H9 (cell line): ENCODE measurements around the gene IGSF9. TPM values are rescaled to one million over a fixed set of nuclear protein-coding genes. Genes with fewer than 3 reads are reported as not detected.
A peak's percentile ranks its signal among the peaks of the same experiment; 100 is the strongest.

Experiments
- DNase-seq: peaks from one replicate; pipeline ENCODE4 v3.0.0-alpha.2; 2017
- H2AFZ ChIP-seq: one replicate; pipeline ENCODE4 v1.6.1; 2013; ENCODE audit warnings: mild to moderate bottlenecking, low read length, control low read depth, moderate library complexity
- H2AK5ac ChIP-seq: 2 replicates; pipeline ENCODE4 v1.6.1; 2013; ENCODE audit warnings: low read length, control low read depth, mixed read lengths; ENCODE audit not compliant: insufficient read length
- H2BK120ac ChIP-seq: one replicate; pipeline ENCODE4 v1.6.1; 2013; ENCODE audit warnings: low read depth, mild to moderate bottlenecking, low read length, control low read depth, inconsistent platforms; ENCODE audit not compliant: poor library complexity, severe bottlenecking
- H2BK12ac ChIP-seq: 2 replicates; pipeline ENCODE4 v1.6.1; 2013; ENCODE audit warnings: low read length, control low read depth, mixed read lengths, low read depth; ENCODE audit not compliant: insufficient read length
- H2BK15ac ChIP-seq: 2 replicates; pipeline ENCODE4 v1.6.1; 2013; ENCODE audit warnings: low read depth, low read length, control low read depth
- H2BK20ac ChIP-seq: one replicate; pipeline ENCODE4 v1.6.1; 2013; ENCODE audit warnings: low read depth, mild to moderate bottlenecking, low read length, control low read depth, inconsistent platforms; ENCODE audit not compliant: poor library complexity, severe bottlenecking
- H2BK5ac ChIP-seq: 2 replicates; pipeline ENCODE4 v1.6.1; 2013; ENCODE audit warnings: low read length, control low read depth, mixed read lengths; ENCODE audit not compliant: insufficient read length
- H3K14ac ChIP-seq: 2 replicates; pipeline ENCODE4 v1.6.1; 2013; ENCODE audit warnings: low read length, control low read depth; ENCODE audit not compliant: insufficient read depth
- H3K18ac ChIP-seq: 2 replicates; pipeline ENCODE4 v1.6.1; 2013; ENCODE audit warnings: low read depth, mild to moderate bottlenecking, mixed read lengths, low read length, control low read depth; ENCODE audit not compliant: insufficient read length
- H3K23ac ChIP-seq: 2 replicates; pipeline ENCODE4 v1.6.1; 2013; ENCODE audit warnings: low read length, control low read depth, mixed read lengths, low read depth; ENCODE audit not compliant: insufficient read length
- H3K23me2 ChIP-seq: 2 replicates; pipeline ENCODE4 v1.6.1; 2013; ENCODE audit warnings: low read depth, mild to moderate bottlenecking, mixed read lengths, low read length, control low read depth; ENCODE audit not compliant: insufficient read length, poor library complexity, severe bottlenecking
- H3K27ac ChIP-seq: 2 replicates; pipeline ENCODE4 v1.5.1; 2013; ENCODE audit warnings: low read length, control low read depth, mixed read lengths, low read depth; ENCODE audit not compliant: insufficient read length
- H3K27me3 ChIP-seq: 2 replicates; pipeline ENCODE4 v1.6.1; 2013; ENCODE audit warnings: low read length, control low read depth, inconsistent platforms; ENCODE audit not compliant: insufficient read depth
- H3K4ac ChIP-seq: 2 replicates; pipeline ENCODE4 v1.6.1; 2013; ENCODE audit warnings: low read depth, mild to moderate bottlenecking, control low read depth, inconsistent platforms, low read length, moderate library complexity
- H3K4me1 ChIP-seq: 2 replicates; pipeline ENCODE4 v1.6.1; 2013; ENCODE audit warnings: low read length, control low read depth, inconsistent platforms; ENCODE audit not compliant: insufficient read depth
- H3K4me2 ChIP-seq: 2 replicates; pipeline ENCODE4 v1.6.1; 2013; ENCODE audit warnings: low read length, control low read depth, mixed read lengths; ENCODE audit not compliant: insufficient read length, insufficient read depth
- H3K56ac ChIP-seq: 2 replicates; pipeline ENCODE4 v1.6.1; 2013; ENCODE audit warnings: low read depth, mild to moderate bottlenecking, mixed read lengths, low read length, control low read depth; ENCODE audit not compliant: insufficient read length
- H3K79me1 ChIP-seq: 2 replicates; pipeline ENCODE4 v1.6.1; 2013; ENCODE audit warnings: low read depth, mild to moderate bottlenecking, moderate library complexity, low read length, control low read depth, inconsistent platforms; ENCODE audit not compliant: insufficient read depth, poor library complexity, severe bottlenecking
- H3K79me2 ChIP-seq: 2 replicates; pipeline ENCODE4 v1.6.1; 2013; ENCODE audit warnings: low read length, control low read depth, inconsistent platforms; ENCODE audit not compliant: insufficient read depth
- H3K9ac ChIP-seq: 2 replicates; pipeline ENCODE4 v1.6.1; 2013; ENCODE audit warnings: low read length, control low read depth, mixed read lengths; ENCODE audit not compliant: insufficient read length; ENCODE audit errors: extremely low read depth
- H3K9me3 ChIP-seq: one replicate; pipeline ENCODE4 v1.6.1; 2013; ENCODE audit warnings: low read depth, low read length, inconsistent platforms; ENCODE audit not compliant: control insufficient read depth
- H3T11ph ChIP-seq: one replicate; pipeline ENCODE4 v1.6.1; 2013; ENCODE audit warnings: mild to moderate bottlenecking, low read length, control low read depth, inconsistent platforms
- H4K20me1 ChIP-seq: one replicate; pipeline ENCODE4 v1.6.1; 2013; ENCODE audit not compliant: control insufficient read depth, insufficient read length, insufficient read depth
- H4K5ac ChIP-seq: 2 replicates; pipeline ENCODE4 v1.6.1; 2013; ENCODE audit warnings: low read depth, mild to moderate bottlenecking, mixed read lengths, low read length, control low read depth; ENCODE audit not compliant: insufficient read length
- H4K8ac ChIP-seq: replicated peaks from 2 replicates; pipeline ENCODE4 v1.6.1; 2013; ENCODE audit warnings: low read length, control low read depth, mixed read lengths, low read depth; ENCODE audit not compliant: insufficient read length
- H4K91ac ChIP-seq: 2 replicates; pipeline ENCODE4 v1.6.1; 2013; ENCODE audit warnings: low read depth, mild to moderate bottlenecking, moderate library complexity, mixed read lengths, low read length, control low read depth; ENCODE audit not compliant: insufficient read length
- H3K27ac Mint-ChIP-seq, 3 experiments: 2 replicates in 2 of 3; 3 replicates in 1 of 3; pipeline ENCODE4 v1.8.0; 2020 to 2021; ENCODE audit warnings: mixed read lengths in 3 of 3, mild to moderate bottlenecking in 1 of 3, moderate library complexity in 1 of 3
- H3K27me3 Mint-ChIP-seq: 2 replicates; pipeline ENCODE4 v1.8.0; 2021; ENCODE audit warnings: low read depth, mild to moderate bottlenecking, moderate library complexity, mixed read lengths
- H3K36me3 Mint-ChIP-seq, 3 experiments: 2 replicates in 2 of 3; 3 replicates in 1 of 3; pipeline ENCODE4 v1.8.0; 2020 to 2021; ENCODE audit warnings: low read depth in 3 of 3, mixed read lengths in 3 of 3; ENCODE audit not compliant: insufficient read depth in 1 of 3
- H3K4me1 Mint-ChIP-seq, 2 experiments: 2 replicates each; pipeline ENCODE4 v1.8.0; 2020; ENCODE audit warnings: mixed read lengths in 2 of 2
- H3K4me3 Mint-ChIP-seq, 2 experiments: 2 replicates in 1 of 2; 3 replicates in 1 of 2; pipeline ENCODE4 v1.8.0; 2020 to 2021; ENCODE audit warnings: mild to moderate bottlenecking in 2 of 2, mixed read lengths in 2 of 2, moderate library complexity in 1 of 2
- H3K9me3 Mint-ChIP-seq, 2 experiments: 2 replicates in 1 of 2; 3 replicates in 1 of 2; pipeline ENCODE4 v1.8.0; 2020; ENCODE audit warnings: mild to moderate bottlenecking in 2 of 2, mixed read lengths in 2 of 2, moderate library complexity in 1 of 2
- CTCF ChIP-seq: fragments of 200-600 bp; sonication (generic); conservative IDR thresholded peaks from 3 replicates; pipeline ENCODE4 v1.8.0; 2021; ENCODE audit warnings: antibody characterized with exemption, mild to moderate bottlenecking
- WGBS: extraction: QIAGEN DNeasy Blood & Tissue Kit; methylation state at CpG from one replicate; pipeline ENCODE4 v1.1.7; 2013; ENCODE audit warnings: missing lambda C conversion rate, low lambda C conversion rate, mixed read lengths; ENCODE audit not compliant: insufficient read length; ENCODE audit errors: extremely low coverage; 5-methylcytosine and 5-hydroxymethylcytosine counted together
- total RNA-seq: library from RNA; stranded (reverse); gene quantifications from 2 replicates; pipeline ENCODE4 v1.2.1, GENCODE V29; 2021

Gene IGSF9
- total RNA-seq, 1 experiment from 2014 or later = 11.3 TPM

DNA sequence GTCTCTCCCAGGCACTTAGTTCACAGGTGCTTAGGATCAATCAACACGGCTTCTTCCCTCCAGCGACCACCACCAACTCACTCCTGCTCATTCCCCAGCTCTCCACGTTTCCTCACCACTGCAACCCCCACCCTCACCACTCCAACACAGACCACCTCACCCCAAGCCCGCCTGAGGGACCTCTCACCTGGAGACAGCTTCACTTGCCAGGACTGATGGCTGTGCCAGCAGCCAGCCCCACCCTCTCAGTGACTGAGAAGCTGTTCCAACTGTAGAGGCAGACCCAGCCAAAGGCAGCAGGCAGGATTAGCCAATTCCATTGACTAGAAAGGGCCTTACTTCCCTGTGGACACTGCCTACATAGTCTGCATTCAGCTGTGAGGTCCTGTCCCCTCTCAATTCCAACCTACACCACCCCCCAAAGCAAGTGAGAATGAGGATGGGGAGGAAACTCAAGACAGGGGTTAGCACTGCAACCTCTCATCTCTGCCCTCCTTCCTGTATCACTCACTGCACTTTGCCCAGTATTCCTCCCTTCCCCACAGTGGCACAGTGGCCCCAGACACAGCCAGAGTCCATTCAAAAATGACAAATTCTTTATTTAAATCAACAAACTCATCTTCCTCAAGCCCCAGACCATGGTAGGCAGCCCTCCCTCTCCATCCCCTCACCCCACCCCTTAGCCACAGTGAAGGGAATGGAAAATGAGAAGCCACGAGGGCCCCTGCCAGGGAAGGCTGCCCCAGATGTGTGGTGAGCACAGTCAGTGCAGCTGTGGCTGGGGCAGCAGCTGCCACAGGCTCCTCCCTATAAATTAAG, 27.7 kb downstream of the IGSF9 start:
- Histone ChIP-seq H4K91ac (no peak overlapping the region), H3K4me2 (no peak overlapping the region)
- H3K27ac Mint-ChIP-seq = peak overlapping the region in 2 of 3 experiments; percentile 42 to 73; a peak in 3 of 7 replicates

More for the DNA sequence above, 27.7 kb downstream of the IGSF9 start:
- WGBS = no CpG with 5 or more reads among the region's 5 CpGs
- Histone ChIP-seq H2BK12ac (no peak overlapping the region), H2AFZ (no peak overlapping the region), H4K5ac (no peak overlapping the region), H2BK120ac (no peak overlapping the region), H3K27ac (no peak overlapping the region), H2BK20ac (no peak overlapping the region), H3K27me3 (no peaks in the 10 kb centered on the region), H3K9ac (no peak overlapping the region), H2BK5ac (no peak overlapping the region), H3K23me2 (no peaks in the 10 kb centered on the region), H4K8ac (no peak overlapping the region), H3K14ac (no peak overlapping the region; the same call in 1 of the 2 replicates), H3K56ac (no peak overlapping the region), H3K4me1 (peaks cover 18% of the 10 kb centered on the region; the same call in 1 of the 2 replicates), H3K4ac (no peak overlapping the region), H2BK15ac (no peak overlapping the region; the same call in 1 of the 2 replicates), H3K79me2 (no peaks in the 10 kb centered on the region), H3K23ac (no peak overlapping the region), H3K79me1 (no peaks in the 10 kb centered on the region), H4K20me1 (no peaks in the 10 kb centered on the region), H3T11ph (no peak overlapping the region), H3K18ac (no peak overlapping the region), H2AK5ac (no peak overlapping the region), H3K9me3 (no peaks in the 10 kb centered on the region)
- no peak overlapping the region for H3K4me3 Mint-ChIP-seq
- no peaks in the 10 kb centered on the region; a peak in 1 of 5 replicates for H3K9me3 Mint-ChIP-seq
- H3K27me3 Mint-ChIP-seq = no peaks in the 10 kb centered on the region
- no peak for DNase-seq
- TF ChIP-seq CTCF = no peak
- peaks cover 0 to 35% (median 20%) of the 10 kb centered on the region in 3 experiments; a peak in 5 of 7 replicates for H3K36me3 Mint-ChIP-seq
- H3K4me1 Mint-ChIP-seq = peaks cover 51 to 52% of the 10 kb centered on the region in 2 experiments
